Measurements from ENCODE around the gene ZNF438. TPM values are rescaled to one million over a fixed set of nuclear protein-coding genes. Genes with fewer than 3 reads are reported as not detected.

Gene ZNF438
- total and polyA plus RNA-seq, 2 of the 4 experiments (the other 2 are of a cell fraction) = 1.8 to 2.9 TPM

DNA sequence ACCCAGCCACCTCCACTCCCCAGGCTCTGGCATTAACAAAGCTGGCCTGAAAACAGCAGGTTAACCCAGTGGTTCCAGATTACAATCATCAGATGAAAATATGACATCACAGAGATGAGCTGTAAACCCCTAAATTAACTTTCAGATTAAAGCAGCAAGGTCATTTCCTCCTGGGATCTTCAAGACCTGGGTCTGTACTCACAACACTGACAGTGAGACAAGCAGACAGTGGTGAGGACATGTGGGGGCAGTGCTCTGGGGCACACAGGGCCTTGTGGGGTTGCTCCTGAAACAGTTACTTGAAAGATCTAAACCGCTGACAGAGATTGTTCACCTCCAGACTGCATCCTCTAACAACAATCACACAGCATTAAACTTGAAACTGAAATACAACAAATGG is 134.1 kb downstream of the ZNF438 start:
- H4K5ac ChIP-seq (ENCODE audit: low read depth, low read length) = no peak overlapping the region
- H3K79me1 ChIP-seq (ENCODE audit: low read depth in 1 of 2, low read length in 2 of 2) = no peaks in the 10 kb centered on the region
- no peak for DNase-seq
- H3K56ac ChIP-seq (ENCODE audit: extremely low read depth, insufficient read depth, low read length) = no peak overlapping the region
- H3K4me2 ChIP-seq (ENCODE audit: low read depth, low read length) = no peak overlapping the region
- TF ChIP-seq, protein P1, sequence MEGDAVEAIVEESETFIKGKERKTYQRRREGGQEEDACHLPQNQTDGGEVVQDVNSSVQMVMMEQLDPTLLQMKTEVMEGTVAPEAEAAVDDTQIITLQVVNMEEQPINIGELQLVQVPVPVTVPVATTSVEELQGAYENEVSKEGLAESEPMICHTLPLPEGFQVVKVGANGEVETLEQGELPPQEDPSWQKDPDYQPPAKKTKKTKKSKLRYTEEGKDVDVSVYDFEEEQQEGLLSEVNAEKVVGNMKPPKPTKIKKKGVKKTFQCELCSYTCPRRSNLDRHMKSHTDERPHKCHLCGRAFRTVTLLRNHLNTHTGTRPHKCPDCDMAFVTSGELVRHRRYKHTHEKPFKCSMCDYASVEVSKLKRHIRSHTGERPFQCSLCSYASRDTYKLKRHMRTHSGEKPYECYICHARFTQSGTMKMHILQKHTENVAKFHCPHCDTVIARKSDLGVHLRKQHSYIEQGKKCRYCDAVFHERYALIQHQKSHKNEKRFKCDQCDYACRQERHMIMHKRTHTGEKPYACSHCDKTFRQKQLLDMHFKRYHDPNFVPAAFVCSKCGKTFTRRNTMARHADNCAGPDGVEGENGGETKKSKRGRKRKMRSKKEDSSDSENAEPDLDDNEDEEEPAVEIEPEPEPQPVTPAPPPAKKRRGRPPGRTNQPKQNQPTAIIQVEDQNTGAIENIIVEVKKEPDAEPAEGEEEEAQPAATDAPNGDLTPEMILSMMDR (conservative IDR thresholded peaks at IDR 0.05; ENCODE audit: low read depth, low read length) = no peak
- TF ChIP-seq RFX5 (IDR thresholded peaks at IDR 0.05; ENCODE audit: low read depth, low read length) = no peak
- no peak for TF ChIP-seq CEBPB (IDR thresholded peaks at IDR 0.05; ENCODE audit: low read depth, low read length)
- TF ChIP-seq RCOR1 (IDR thresholded peaks at IDR 0.05; ENCODE audit: insufficient replicate concordance, low read length) = no peak
- TF ChIP-seq, protein P2, sequence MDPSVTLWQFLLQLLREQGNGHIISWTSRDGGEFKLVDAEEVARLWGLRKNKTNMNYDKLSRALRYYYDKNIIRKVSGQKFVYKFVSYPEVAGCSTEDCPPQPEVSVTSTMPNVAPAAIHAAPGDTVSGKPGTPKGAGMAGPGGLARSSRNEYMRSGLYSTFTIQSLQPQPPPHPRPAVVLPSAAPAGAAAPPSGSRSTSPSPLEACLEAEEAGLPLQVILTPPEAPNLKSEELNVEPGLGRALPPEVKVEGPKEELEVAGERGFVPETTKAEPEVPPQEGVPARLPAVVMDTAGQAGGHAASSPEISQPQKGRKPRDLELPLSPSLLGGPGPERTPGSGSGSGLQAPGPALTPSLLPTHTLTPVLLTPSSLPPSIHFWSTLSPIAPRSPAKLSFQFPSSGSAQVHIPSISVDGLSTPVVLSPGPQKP (IDR thresholded peaks at IDR 0.05; ENCODE audit: borderline replicate concordance, low read depth, low read length) = no peak
- TF ChIP-seq BHLHE40 (IDR thresholded peaks at IDR 0.05; ENCODE audit: low read depth, low read length) = no peak
- no peak for TF ChIP-seq MAFK (IDR thresholded peaks at IDR 0.05; ENCODE audit: low read depth, low read length)
- no peak overlapping the region for H4K91ac ChIP-seq (ENCODE audit: insufficient read depth, low read depth, low read length)
- no peak overlapping the region for H2BK20ac ChIP-seq (ENCODE audit: low read depth, low read length)
- peak overlapping the region; percentile 19; the same call in 1 of the 2 replicates for H2BK120ac ChIP-seq (ENCODE audit: low read depth, low read length)
- H3K27me3 ChIP-seq (ENCODE audit: control insufficient read depth, insufficient read depth, low read length) = no peaks in the 10 kb centered on the region
- peaks cover 2% of the 10 kb centered on the region; the same call in 1 of the 2 replicates for H3K4me1 ChIP-seq (ENCODE audit: control insufficient read depth, insufficient read depth, low read length)
- no peak overlapping the region for H3K23ac ChIP-seq (ENCODE audit: low read depth, low read length)
- POLR2A ChIA-PET (ENCODE audit: unreplicated experiment) = no interaction called here
- H2BK5ac ChIP-seq (ENCODE audit: low read depth, low read length, poor library complexity, severe bottlenecking) = no peak overlapping the region
- intact Hi-C loops (cut with micrococcal nuclease) (loop anchor here (5.0 kb wide), 1 partner anchor 65 kb away; no protein-coding TSS in a partner anchor), in situ Hi-C loops (cut with MboI; ENCODE audit: low sequenced_read_pairs) (no loop called here), dilution Hi-C loops (cut with HindIII; ENCODE audit: low sequenced_read_pairs, unreplicated experiment) (no loop called here)
- no peak overlapping the region for H2AK5ac ChIP-seq (ENCODE audit: low read depth, low read length)
- no peaks in the 10 kb centered on the region for H3K36me3 ChIP-seq (ENCODE audit: control insufficient read depth, insufficient read depth, low read length)
- no peak overlapping the region for H3K4me3 ChIP-seq (ENCODE audit: insufficient read depth, low read depth, low read length)
- CTCF ChIA-PET = interaction anchor here (0.8 kb wide), 1 partner anchor 16 kb away, joined by 3 read pairs; no protein-coding TSS in a partner anchor
- no peak overlapping the region for H4K8ac ChIP-seq (ENCODE audit: low read depth in 2 of 2, low read length in 2 of 2)
- no peaks in the 10 kb centered on the region for H3K9me1 ChIP-seq (ENCODE audit: insufficient read depth, low read length)
- H3K4ac ChIP-seq (ENCODE audit: low read depth, low read length) = no peak overlapping the region
- no peak overlapping the region for H2AK9ac ChIP-seq (replicated peaks; ENCODE audit: low read depth, low read length, poor library complexity)
- no peak overlapping the region for H2BK15ac ChIP-seq (ENCODE audit: low read depth, low read length)
- no CpG with 5 or more reads among the region's 1 CpG for WGBS, 2 experiments (ENCODE audit: extremely low coverage in 2 of 2, insufficient read length in 1 of 2)
- H3K18ac ChIP-seq (ENCODE audit: low read depth, low read length) = 0 out of 2 replicates have a peak overlapping the region, but pooled peaks have one; percentile 24
- H4K20me1 ChIP-seq (ENCODE audit: insufficient read depth, low read length) = no peaks in the 10 kb centered on the region
- ATAC-seq (ENCODE audit: low read depth) = no peak
- no peak overlapping the region; the same call in 1 of the 2 replicates for H3K14ac ChIP-seq (replicated peaks; ENCODE audit: low read depth, low read length)
- peak overlapping the region; percentile 15 for H2AFZ ChIP-seq (replicated peaks; ENCODE audit: low read length, poor library complexity)
- no TSS peak for BruUV-seq (replicated peaks)
- H3K9ac ChIP-seq (ENCODE audit: low read depth, low read length) = no peak overlapping the region
- H3K9me3 ChIP-seq (ENCODE audit: control insufficient read depth, insufficient read depth, low read length) = no peaks in the 10 kb centered on the region; the same call in 1 of the 2 replicates
- no peak overlapping the region for H3K27ac ChIP-seq (ENCODE audit: insufficient read depth, low read length)
